H9 (cell line): ENCODE results near the gene COL23A1. TPM values are rescaled to one million over a fixed set of nuclear protein-coding genes. Genes with fewer than 3 reads are reported as not detected.

ENCODE experiments used
- DNase-seq: peaks from one replicate; pipeline ENCODE4 v3.0.0-alpha.2; 2017
- H2AFZ ChIP-seq: one replicate; pipeline ENCODE4 v1.6.1; 2013; ENCODE audit warnings: mild to moderate bottlenecking, low read length, control low read depth, moderate library complexity
- H2AK5ac ChIP-seq: 2 replicates; pipeline ENCODE4 v1.6.1; 2013; ENCODE audit warnings: low read length, control low read depth, mixed read lengths; ENCODE audit not compliant: insufficient read length
- H2BK120ac ChIP-seq: one replicate; pipeline ENCODE4 v1.6.1; 2013; ENCODE audit warnings: low read depth, mild to moderate bottlenecking, low read length, control low read depth, inconsistent platforms; ENCODE audit not compliant: poor library complexity, severe bottlenecking
- H2BK12ac ChIP-seq: 2 replicates; pipeline ENCODE4 v1.6.1; 2013; ENCODE audit warnings: low read length, control low read depth, mixed read lengths, low read depth; ENCODE audit not compliant: insufficient read length
- H2BK15ac ChIP-seq: 2 replicates; pipeline ENCODE4 v1.6.1; 2013; ENCODE audit warnings: low read depth, low read length, control low read depth
- H2BK20ac ChIP-seq: one replicate; pipeline ENCODE4 v1.6.1; 2013; ENCODE audit warnings: low read depth, mild to moderate bottlenecking, low read length, control low read depth, inconsistent platforms; ENCODE audit not compliant: poor library complexity, severe bottlenecking
- H2BK5ac ChIP-seq: 2 replicates; pipeline ENCODE4 v1.6.1; 2013; ENCODE audit warnings: low read length, control low read depth, mixed read lengths; ENCODE audit not compliant: insufficient read length
- H3K14ac ChIP-seq: 2 replicates; pipeline ENCODE4 v1.6.1; 2013; ENCODE audit warnings: low read length, control low read depth; ENCODE audit not compliant: insufficient read depth
- H3K18ac ChIP-seq: 2 replicates; pipeline ENCODE4 v1.6.1; 2013; ENCODE audit warnings: low read depth, mild to moderate bottlenecking, mixed read lengths, low read length, control low read depth; ENCODE audit not compliant: insufficient read length
- H3K23ac ChIP-seq: 2 replicates; pipeline ENCODE4 v1.6.1; 2013; ENCODE audit warnings: low read length, control low read depth, mixed read lengths, low read depth; ENCODE audit not compliant: insufficient read length
- H3K23me2 ChIP-seq: 2 replicates; pipeline ENCODE4 v1.6.1; 2013; ENCODE audit warnings: low read depth, mild to moderate bottlenecking, mixed read lengths, low read length, control low read depth; ENCODE audit not compliant: insufficient read length, poor library complexity, severe bottlenecking
- H3K27ac ChIP-seq: 2 replicates; pipeline ENCODE4 v1.5.1; 2013; ENCODE audit warnings: low read length, control low read depth, mixed read lengths, low read depth; ENCODE audit not compliant: insufficient read length
- H3K27me3 ChIP-seq: 2 replicates; pipeline ENCODE4 v1.6.1; 2013; ENCODE audit warnings: low read length, control low read depth, inconsistent platforms; ENCODE audit not compliant: insufficient read depth
- H3K4ac ChIP-seq: 2 replicates; pipeline ENCODE4 v1.6.1; 2013; ENCODE audit warnings: low read depth, mild to moderate bottlenecking, control low read depth, inconsistent platforms, low read length, moderate library complexity
- H3K4me1 ChIP-seq: 2 replicates; pipeline ENCODE4 v1.6.1; 2013; ENCODE audit warnings: low read length, control low read depth, inconsistent platforms; ENCODE audit not compliant: insufficient read depth
- H3K4me2 ChIP-seq: 2 replicates; pipeline ENCODE4 v1.6.1; 2013; ENCODE audit warnings: low read length, control low read depth, mixed read lengths; ENCODE audit not compliant: insufficient read length, insufficient read depth
- H3K56ac ChIP-seq: 2 replicates; pipeline ENCODE4 v1.6.1; 2013; ENCODE audit warnings: low read depth, mild to moderate bottlenecking, mixed read lengths, low read length, control low read depth; ENCODE audit not compliant: insufficient read length
- H3K79me1 ChIP-seq: 2 replicates; pipeline ENCODE4 v1.6.1; 2013; ENCODE audit warnings: low read depth, mild to moderate bottlenecking, moderate library complexity, low read length, control low read depth, inconsistent platforms; ENCODE audit not compliant: insufficient read depth, poor library complexity, severe bottlenecking
- H3K79me2 ChIP-seq: 2 replicates; pipeline ENCODE4 v1.6.1; 2013; ENCODE audit warnings: low read length, control low read depth, inconsistent platforms; ENCODE audit not compliant: insufficient read depth
- H3K9ac ChIP-seq: 2 replicates; pipeline ENCODE4 v1.6.1; 2013; ENCODE audit warnings: low read length, control low read depth, mixed read lengths; ENCODE audit not compliant: insufficient read length; ENCODE audit errors: extremely low read depth
- H3K9me3 ChIP-seq: one replicate; pipeline ENCODE4 v1.6.1; 2013; ENCODE audit warnings: low read depth, low read length, inconsistent platforms; ENCODE audit not compliant: control insufficient read depth
- H3T11ph ChIP-seq: one replicate; pipeline ENCODE4 v1.6.1; 2013; ENCODE audit warnings: mild to moderate bottlenecking, low read length, control low read depth, inconsistent platforms
- H4K20me1 ChIP-seq: one replicate; pipeline ENCODE4 v1.6.1; 2013; ENCODE audit not compliant: control insufficient read depth, insufficient read length, insufficient read depth
- H4K5ac ChIP-seq: 2 replicates; pipeline ENCODE4 v1.6.1; 2013; ENCODE audit warnings: low read depth, mild to moderate bottlenecking, mixed read lengths, low read length, control low read depth; ENCODE audit not compliant: insufficient read length
- H4K8ac ChIP-seq: replicated peaks from 2 replicates; pipeline ENCODE4 v1.6.1; 2013; ENCODE audit warnings: low read length, control low read depth, mixed read lengths, low read depth; ENCODE audit not compliant: insufficient read length
- H4K91ac ChIP-seq: 2 replicates; pipeline ENCODE4 v1.6.1; 2013; ENCODE audit warnings: low read depth, mild to moderate bottlenecking, moderate library complexity, mixed read lengths, low read length, control low read depth; ENCODE audit not compliant: insufficient read length
- H3K27ac Mint-ChIP-seq, 3 experiments: 2 replicates in 2 of 3; 3 replicates in 1 of 3; pipeline ENCODE4 v1.8.0; 2020 to 2021; ENCODE audit warnings: mixed read lengths in 3 of 3, mild to moderate bottlenecking in 1 of 3, moderate library complexity in 1 of 3
- H3K27me3 Mint-ChIP-seq: 2 replicates; pipeline ENCODE4 v1.8.0; 2021; ENCODE audit warnings: low read depth, mild to moderate bottlenecking, moderate library complexity, mixed read lengths
- H3K36me3 Mint-ChIP-seq, 3 experiments: 2 replicates in 2 of 3; 3 replicates in 1 of 3; pipeline ENCODE4 v1.8.0; 2020 to 2021; ENCODE audit warnings: low read depth in 3 of 3, mixed read lengths in 3 of 3; ENCODE audit not compliant: insufficient read depth in 1 of 3
- H3K4me1 Mint-ChIP-seq, 2 experiments: 2 replicates each; pipeline ENCODE4 v1.8.0; 2020; ENCODE audit warnings: mixed read lengths in 2 of 2
- H3K4me3 Mint-ChIP-seq, 2 experiments: 2 replicates in 1 of 2; 3 replicates in 1 of 2; pipeline ENCODE4 v1.8.0; 2020 to 2021; ENCODE audit warnings: mild to moderate bottlenecking in 2 of 2, mixed read lengths in 2 of 2, moderate library complexity in 1 of 2
- H3K9me3 Mint-ChIP-seq, 2 experiments: 2 replicates in 1 of 2; 3 replicates in 1 of 2; pipeline ENCODE4 v1.8.0; 2020; ENCODE audit warnings: mild to moderate bottlenecking in 2 of 2, mixed read lengths in 2 of 2, moderate library complexity in 1 of 2
- WGBS: extraction: QIAGEN DNeasy Blood & Tissue Kit; methylation state at CpG from one replicate; pipeline ENCODE4 v1.1.7; 2013; ENCODE audit warnings: missing lambda C conversion rate, low lambda C conversion rate, mixed read lengths; ENCODE audit not compliant: insufficient read length; ENCODE audit errors: extremely low coverage; 5-methylcytosine and 5-hydroxymethylcytosine counted together
- total RNA-seq: library from RNA; stranded (reverse); gene quantifications from 2 replicates; pipeline ENCODE4 v1.2.1, GENCODE V29; 2021
- TF ChIP-seq, protein P1 (sequence below): fragments of 200-600 bp; sonication (generic); conservative IDR thresholded peaks from 3 replicates; pipeline ENCODE4 v1.8.0; 2021; ENCODE audit warnings: antibody characterized with exemption, mild to moderate bottlenecking

COL23A1 gene
- total RNA-seq, 1 experiment from 2014 or later = 2.6 TPM

- no peak overlapping the region for H2BK12ac ChIP-seq
- no peak overlapping the region for H3K9ac ChIP-seq
- H3K4ac ChIP-seq = no peak overlapping the region
- no peaks in the 10 kb centered on the region for H3K27me3 ChIP-seq
- no CpG with 5 or more reads among the region's 7 CpGs for WGBS
- H3K4me2 ChIP-seq = no peak overlapping the region
- no peak overlapping the region for H2AFZ ChIP-seq
- Mint-ChIP-seq H3K9me3 (no peaks in the 10 kb centered on the region; a peak in 1 of 5 replicates), H3K4me1 (peaks cover 28 to 65% of the 10 kb centered on the region in 2 experiments), H3K27me3 (no peaks in the 10 kb centered on the region; the same call in none of the 2 replicates), H3K27ac (no peak overlapping the region; a peak in 1 of 7 replicates), H3K36me3 (no peaks in the 10 kb centered on the region), H3K4me3 (no peak overlapping the region)
- no peak overlapping the region for H3K27ac ChIP-seq
- H3K79me2 ChIP-seq = no peaks in the 10 kb centered on the region
- no peak overlapping the region for H3T11ph ChIP-seq
- H2BK20ac ChIP-seq = no peak overlapping the region
- no peak overlapping the region for H2BK5ac ChIP-seq
- H4K91ac ChIP-seq = no peak overlapping the region
- H2BK120ac ChIP-seq = no peak overlapping the region
- H2BK15ac ChIP-seq = no peak overlapping the region
- no peaks in the 10 kb centered on the region for H3K23me2 ChIP-seq
- TF ChIP-seq, protein P1, sequence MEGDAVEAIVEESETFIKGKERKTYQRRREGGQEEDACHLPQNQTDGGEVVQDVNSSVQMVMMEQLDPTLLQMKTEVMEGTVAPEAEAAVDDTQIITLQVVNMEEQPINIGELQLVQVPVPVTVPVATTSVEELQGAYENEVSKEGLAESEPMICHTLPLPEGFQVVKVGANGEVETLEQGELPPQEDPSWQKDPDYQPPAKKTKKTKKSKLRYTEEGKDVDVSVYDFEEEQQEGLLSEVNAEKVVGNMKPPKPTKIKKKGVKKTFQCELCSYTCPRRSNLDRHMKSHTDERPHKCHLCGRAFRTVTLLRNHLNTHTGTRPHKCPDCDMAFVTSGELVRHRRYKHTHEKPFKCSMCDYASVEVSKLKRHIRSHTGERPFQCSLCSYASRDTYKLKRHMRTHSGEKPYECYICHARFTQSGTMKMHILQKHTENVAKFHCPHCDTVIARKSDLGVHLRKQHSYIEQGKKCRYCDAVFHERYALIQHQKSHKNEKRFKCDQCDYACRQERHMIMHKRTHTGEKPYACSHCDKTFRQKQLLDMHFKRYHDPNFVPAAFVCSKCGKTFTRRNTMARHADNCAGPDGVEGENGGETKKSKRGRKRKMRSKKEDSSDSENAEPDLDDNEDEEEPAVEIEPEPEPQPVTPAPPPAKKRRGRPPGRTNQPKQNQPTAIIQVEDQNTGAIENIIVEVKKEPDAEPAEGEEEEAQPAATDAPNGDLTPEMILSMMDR = no peak
- no peak overlapping the region for H3K18ac ChIP-seq
- H2AK5ac ChIP-seq = no peak overlapping the region
- DNase-seq = peak; percentile 14
- no peak overlapping the region for H3K23ac ChIP-seq
- H3K9me3 ChIP-seq = no peaks in the 10 kb centered on the region
- H3K79me1 ChIP-seq = no peaks in the 10 kb centered on the region
- no peaks in the 10 kb centered on the region for H4K20me1 ChIP-seq
- H3K56ac ChIP-seq = no peak overlapping the region
- peaks cover 5% of the 10 kb centered on the region; the same call in 1 of the 2 replicates for H3K4me1 ChIP-seq
- H4K5ac ChIP-seq = no peak overlapping the region
- H4K8ac ChIP-seq = no peak overlapping the region
- no peak overlapping the region for H3K14ac ChIP-seq
These were observed 202.4 kb downstream of the COL23A1 start for GRCh38 chr5:178387856-178388190.
